Loucy (cell line): ENCODE data around the gene SART3.

Source experiments
- H2AFZ ChIP-seq: fragments of 200-600 bp; sonication (generic); 2 replicates; pipeline ENCODE4 v1.6.0; 2016; ENCODE audit warnings: antibody characterized with exemption, mild to moderate bottlenecking, low read length, moderate library complexity
- H3F3A ChIP-seq: fragments of 200-600 bp; 2 replicates; pipeline ENCODE4 v1.6.0; 2016; ENCODE audit warnings: antibody characterized with exemption, low read depth, mild to moderate bottlenecking
- H3K27me3 ChIP-seq: fragments of 200-600 bp; sonication (generic); 2 replicates; pipeline ENCODE4 v1.6.1; 2014; ENCODE audit warnings: low read length, mild to moderate bottlenecking; ENCODE audit not compliant: insufficient read depth, poor library complexity, severe bottlenecking
- H3K36me3 ChIP-seq: fragments of 200-600 bp; sonication (generic); 2 replicates; pipeline ENCODE4 v1.6.1; 2016; ENCODE audit warnings: low read length; ENCODE audit not compliant: insufficient read depth
- H3K4me1 ChIP-seq: fragments of 200-600 bp; sonication (generic); 2 replicates; pipeline ENCODE4 v1.5.1; 2014; ENCODE audit warnings: low read length, mild to moderate bottlenecking; ENCODE audit not compliant: insufficient read depth, poor library complexity, severe bottlenecking
- H3K4me2 ChIP-seq: fragments of 200-600 bp; sonication (generic); 2 replicates; pipeline ENCODE4 v1.6.0; 2014; ENCODE audit warnings: antibody characterized with exemption, low read length, low read depth, mild to moderate bottlenecking; ENCODE audit not compliant: poor library complexity, severe bottlenecking
- H3K4me3 ChIP-seq: fragments of 200-600 bp; sonication (generic); 2 replicates; pipeline ENCODE4 v1.5.1; 2014; ENCODE audit warnings: low read length, mild to moderate bottlenecking, mixed read lengths; ENCODE audit not compliant: poor library complexity, severe bottlenecking
- H3K79me2 ChIP-seq: fragments of 200-600 bp; sonication (generic); 2 replicates; pipeline ENCODE4 v1.6.1; 2014; ENCODE audit warnings: low read length; ENCODE audit not compliant: insufficient read depth
- H3K9ac ChIP-seq: fragments of 200-600 bp; sonication (generic); 2 replicates; pipeline ENCODE4 v1.6.0; 2014; ENCODE audit warnings: mild to moderate bottlenecking, low read depth, low read length, moderate library complexity; ENCODE audit not compliant: poor library complexity, severe bottlenecking
- H3K9me2 ChIP-seq: fragments of 200-600 bp; sonication (generic); replicated peaks from 2 replicates; pipeline ENCODE4 v1.6.1; 2016; ENCODE audit warnings: low read depth, low read length, mixed read lengths
- H3K9me3 ChIP-seq: fragments of 200-600 bp; sonication (generic); 2 replicates; pipeline ENCODE4 v1.6.1; 2014; ENCODE audit warnings: mild to moderate bottlenecking, antibody characterized with exemption, low read length, low read depth; ENCODE audit not compliant: insufficient read depth
- H4K20me1 ChIP-seq: fragments of 200-600 bp; sonication (generic); 2 replicates; pipeline ENCODE4 v1.6.0; 2014; ENCODE audit warnings: antibody characterized with exemption, low read length, mild to moderate bottlenecking; ENCODE audit not compliant: insufficient read depth, poor library complexity, severe bottlenecking
- CTCF ChIP-seq: fragments of 200-600 bp; sonication (generic); conservative IDR thresholded peaks from 2 replicates; pipeline ENCODE4 v1.5.1; 2014; ENCODE audit warnings: mild to moderate bottlenecking, antibody characterized with exemption, low read length
- EZH2phosphoT487 ChIP-seq: fragments of 200-600 bp; IDR thresholded peaks from 2 replicates; pipeline ENCODE4 v1.6.1; 2018; ENCODE audit warnings: antibody characterized with exemption, mild to moderate bottlenecking, moderate library complexity, borderline replicate concordance

The SART3 gene

GRCh38 chr12:108583991-108584390 is 23.0 kb upstream of the SART3 start:
- H3K9ac ChIP-seq = no peak overlapping the region
- H4K20me1 ChIP-seq = no peaks in the 10 kb centered on the region
- no peaks in the 10 kb centered on the region for H3K4me1 ChIP-seq
- no peaks in the 10 kb centered on the region for H3K27me3 ChIP-seq
- H3F3A ChIP-seq = no peaks in the 10 kb centered on the region
- no peak overlapping the region for H3K4me2 ChIP-seq
- no peaks in the 10 kb centered on the region for H3K9me2 ChIP-seq
- H3K9me3 ChIP-seq = no peaks in the 10 kb centered on the region
- H2AFZ ChIP-seq = no peak overlapping the region
- TF ChIP-seq CTCF = no peak
- no peak for TF ChIP-seq EZH2phosphoT487
- H3K36me3 ChIP-seq = no peaks in the 10 kb centered on the region
- no peak overlapping the region for H3K4me3 ChIP-seq
- no peaks in the 10 kb centered on the region for H3K79me2 ChIP-seq

- Histone ChIP-seq H3K4me3 (no peak overlapping the region), H3F3A (no peaks in the 10 kb centered on the region), H3K4me2 (no peak overlapping the region), H4K20me1 (no peaks in the 10 kb centered on the region), H3K36me3 (no peaks in the 10 kb centered on the region), H3K9ac (no peak overlapping the region), H3K9me3 (no peaks in the 10 kb centered on the region), H3K9me2 (no peaks in the 10 kb centered on the region), H2AFZ (no peak overlapping the region), H3K79me2 (no peaks in the 10 kb centered on the region), H3K27me3 (no peaks in the 10 kb centered on the region), H3K4me1 (no peaks in the 10 kb centered on the region)
- TF ChIP-seq EZH2phosphoT487 (no peak), CTCF (no peak)
Observed at GRCh38 chr12:108582978-108583770, 22.2 kb upstream of the SART3 start.

- no peak overlapping the region for H2AFZ ChIP-seq
- H3K4me1 ChIP-seq = no peaks in the 10 kb centered on the region
- H3K4me3 ChIP-seq = no peak overlapping the region
- H3K9me2 ChIP-seq = no peaks in the 10 kb centered on the region
- no peaks in the 10 kb centered on the region for H3K9me3 ChIP-seq
- H3F3A ChIP-seq = no peaks in the 10 kb centered on the region
- no peaks in the 10 kb centered on the region for H3K79me2 ChIP-seq
- no peaks in the 10 kb centered on the region for H3K36me3 ChIP-seq
- no peak overlapping the region for H3K9ac ChIP-seq
- H3K27me3 ChIP-seq = no peaks in the 10 kb centered on the region
- TF ChIP-seq EZH2phosphoT487 (no peak), CTCF (no peak)
- no peak overlapping the region for H3K4me2 ChIP-seq
- H4K20me1 ChIP-seq = no peaks in the 10 kb centered on the region
Observed at GRCh38 chr12:108582509-108582908, 21.5 kb upstream of the SART3 start.
